HG03095 (cell line): ENCODE results near the gene HRAS.

ENCODE experiments used
- ATAC-seq: cut with Tn5 transposase; IDR thresholded peaks from one replicate; pipeline ENCODE4 v1.9.1; 2021; ENCODE audit warnings: moderate library complexity; ENCODE audit not compliant: unreplicated experiment

HRAS gene

DNA sequence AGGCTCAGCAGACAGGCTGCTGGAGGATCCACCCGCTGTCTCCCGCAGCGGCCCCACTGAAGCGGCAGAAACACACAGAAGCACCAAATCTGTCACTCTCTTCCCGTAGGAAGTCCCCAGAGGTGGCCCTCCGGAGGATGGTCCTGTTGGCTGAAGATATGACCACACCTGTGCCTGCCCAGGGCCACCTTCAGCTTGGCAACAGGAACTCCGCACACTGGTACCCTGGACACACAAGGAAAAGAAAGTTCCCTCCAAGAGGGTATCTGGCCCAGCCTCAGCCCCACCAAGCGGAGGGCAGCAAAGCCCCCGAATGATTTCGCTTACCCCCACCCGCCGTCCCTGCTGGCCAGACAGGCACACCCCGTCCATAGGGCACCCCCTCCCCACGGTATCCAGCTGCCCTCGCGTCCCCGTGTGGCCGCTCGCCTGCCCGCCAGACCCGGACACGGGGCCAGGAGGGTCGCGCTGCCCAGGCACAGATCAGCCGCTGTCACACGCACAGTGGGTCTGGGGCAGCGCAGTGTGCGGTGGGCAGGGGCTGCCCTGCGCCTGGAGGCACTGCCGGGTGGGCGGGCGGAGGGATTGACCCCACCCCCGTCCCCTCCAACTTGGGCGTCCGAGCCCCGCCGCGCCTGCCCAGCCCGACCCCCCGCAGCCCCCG is 32.4 kb upstream of the HRAS start:
- no peak for ATAC-seq

DNA sequence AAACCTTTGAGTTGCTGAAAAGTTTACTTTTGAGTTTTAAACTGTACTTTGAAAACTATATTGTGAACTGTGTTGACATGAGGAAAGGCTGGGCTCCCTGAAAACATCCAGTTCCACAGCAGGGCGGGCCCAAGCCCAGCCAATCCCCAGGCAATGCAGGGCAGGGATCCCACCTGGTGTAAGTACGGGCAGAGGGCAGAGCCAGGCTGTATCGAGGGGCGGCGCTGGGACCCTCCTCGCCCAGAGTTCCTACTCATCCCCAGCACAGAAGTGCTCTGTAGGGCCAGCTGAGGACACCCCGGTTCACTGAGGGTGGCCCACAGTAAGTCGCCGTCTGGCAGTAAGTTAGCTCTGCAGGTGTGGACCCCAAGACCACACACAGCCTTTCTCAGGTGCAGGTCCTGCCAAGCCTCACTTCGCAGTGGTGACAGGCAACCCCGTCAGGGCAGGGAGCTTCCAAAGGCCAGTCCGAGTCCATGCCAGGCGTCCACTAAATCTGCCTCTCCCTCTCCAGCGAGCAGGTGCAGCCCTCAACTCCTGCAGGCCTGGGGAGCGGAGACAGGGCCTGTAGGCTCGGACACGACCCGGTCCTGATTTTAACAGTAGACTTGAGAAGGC is 31.7 kb upstream of the HRAS start:
- ATAC-seq = no peak

DNA sequence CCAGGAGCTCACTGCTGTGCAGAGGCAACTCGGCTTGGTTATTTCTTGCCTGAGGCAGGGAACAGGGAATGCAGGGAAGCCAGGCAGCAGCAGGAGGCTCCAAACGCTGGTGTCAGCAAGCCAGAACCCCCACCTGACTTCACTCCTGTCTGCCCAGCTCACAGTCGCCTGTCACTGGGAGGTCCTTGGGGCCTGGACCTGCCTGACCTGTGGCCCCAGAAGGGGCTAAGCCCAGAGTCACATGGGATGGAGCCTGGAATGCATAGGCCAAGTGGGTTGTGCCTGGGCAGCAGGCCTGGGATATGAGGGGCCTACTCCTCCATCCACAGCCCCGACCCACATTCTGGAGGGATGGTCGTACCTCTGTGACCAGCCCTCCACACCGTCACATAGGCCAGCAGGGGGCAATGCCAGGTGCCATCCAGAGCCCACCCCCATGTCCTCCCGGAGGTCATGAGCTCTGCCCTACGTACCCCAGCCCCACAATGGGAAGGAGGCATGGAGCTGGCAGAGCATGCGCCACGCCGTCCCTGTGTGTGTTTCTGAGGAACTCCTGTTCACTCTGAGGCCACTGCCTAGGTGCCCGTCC is 30.6 kb upstream of the HRAS start:
- no peak for ATAC-seq

DNA sequence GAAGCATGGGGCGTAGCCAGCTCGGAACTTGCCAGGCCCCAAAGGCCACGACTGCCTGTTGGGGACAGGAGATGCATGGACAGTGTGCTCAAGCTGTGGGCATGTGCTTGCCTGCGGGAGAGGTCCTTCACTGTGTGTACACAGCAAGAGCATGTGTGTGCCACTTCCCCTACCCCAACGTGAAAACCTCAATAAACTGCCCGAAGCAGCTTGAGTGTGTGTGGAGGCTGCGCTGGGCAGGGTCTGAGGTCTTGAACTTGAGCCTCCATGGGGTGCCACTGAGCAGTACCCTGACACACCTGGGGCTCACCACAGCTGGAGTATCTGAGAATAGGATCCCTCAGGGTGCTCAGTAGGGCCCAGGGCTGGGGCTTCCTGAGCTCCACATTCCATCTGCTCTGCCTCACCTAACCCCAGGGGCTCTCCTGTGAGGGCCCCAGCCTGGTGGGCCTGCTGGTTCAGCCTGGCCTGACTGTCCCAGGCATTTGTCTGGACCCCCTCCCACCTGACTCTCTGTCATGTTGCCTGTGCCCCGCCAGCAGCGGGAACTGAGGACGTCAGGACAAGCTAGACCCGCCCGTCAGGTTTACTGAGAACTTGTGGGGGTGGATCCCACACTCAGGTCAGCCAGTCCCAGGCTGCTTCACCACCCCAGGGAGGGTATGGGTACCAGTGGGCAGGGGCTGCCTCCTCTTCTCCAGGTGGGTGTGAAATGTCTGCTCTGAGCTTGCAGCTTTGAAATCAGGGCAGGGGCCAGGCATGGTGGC is 28.6 kb upstream of the HRAS start:
- no peak for ATAC-seq

DNA sequence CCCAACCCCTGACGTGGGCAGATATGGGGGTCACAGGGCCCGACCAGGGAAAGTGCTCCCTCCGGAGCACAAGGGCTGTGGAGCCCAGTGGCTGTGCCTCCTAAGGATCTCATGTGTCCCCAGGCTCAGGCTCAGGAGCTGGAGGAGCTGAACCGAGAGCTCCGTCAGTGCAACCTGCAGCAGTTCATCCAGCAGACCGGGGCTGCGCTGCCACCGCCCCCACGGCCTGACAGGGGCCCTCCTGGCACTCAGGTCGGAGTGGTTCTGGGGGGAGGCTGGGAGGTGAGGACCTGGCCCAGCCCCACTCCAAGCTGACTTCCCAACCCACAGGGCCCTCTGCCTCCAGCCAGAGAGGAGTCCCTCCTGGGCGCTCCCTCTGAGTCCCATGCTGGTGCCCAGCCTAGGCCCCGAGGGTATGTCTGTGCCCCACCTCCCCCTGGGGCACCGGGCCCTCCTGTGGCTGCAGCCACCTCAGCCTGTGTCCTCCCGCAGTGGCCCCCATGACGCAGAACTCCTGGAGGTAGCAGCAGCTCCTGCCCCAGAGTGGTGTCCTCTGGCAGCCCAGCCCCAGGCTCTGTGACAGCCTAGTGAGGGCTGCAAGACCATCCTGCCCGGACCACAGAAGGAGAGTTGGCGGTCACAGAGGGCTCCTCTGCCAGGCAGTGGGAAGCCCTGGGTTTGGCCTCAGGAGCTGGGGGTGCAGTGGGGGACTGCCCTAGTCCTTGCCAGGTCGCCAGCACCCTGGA is 27.9 kb upstream of the HRAS start:
- ATAC-seq = no peak

DNA sequence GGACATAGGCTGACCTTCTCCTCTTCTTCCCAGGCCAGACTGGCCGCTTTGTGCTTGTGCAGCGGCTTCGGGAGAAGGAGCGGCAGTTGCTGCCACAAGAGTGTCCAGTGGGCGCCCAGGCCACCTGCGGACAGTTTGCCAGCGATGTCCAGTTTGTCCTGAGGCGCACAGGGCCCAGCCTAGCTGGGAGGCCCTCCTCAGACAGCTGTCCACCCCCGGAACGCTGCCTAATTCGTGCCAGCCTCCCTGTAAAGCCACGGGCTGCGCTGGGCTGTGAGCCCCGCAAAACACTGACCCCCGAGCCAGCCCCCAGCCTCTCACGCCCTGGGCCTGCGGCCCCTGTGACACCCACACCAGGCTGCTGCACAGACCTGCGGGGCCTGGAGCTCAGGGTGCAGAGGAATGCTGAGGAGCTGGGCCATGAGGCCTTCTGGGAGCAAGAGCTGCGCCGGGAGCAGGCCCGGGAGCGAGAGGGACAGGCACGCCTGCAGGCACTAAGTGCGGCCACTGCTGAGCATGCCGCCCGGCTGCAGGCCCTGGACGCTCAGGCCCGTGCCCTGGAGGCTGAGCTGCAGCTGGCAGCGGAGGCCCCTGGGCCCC is 26.8 kb upstream of the HRAS start:
- no peak for ATAC-seq

DNA sequence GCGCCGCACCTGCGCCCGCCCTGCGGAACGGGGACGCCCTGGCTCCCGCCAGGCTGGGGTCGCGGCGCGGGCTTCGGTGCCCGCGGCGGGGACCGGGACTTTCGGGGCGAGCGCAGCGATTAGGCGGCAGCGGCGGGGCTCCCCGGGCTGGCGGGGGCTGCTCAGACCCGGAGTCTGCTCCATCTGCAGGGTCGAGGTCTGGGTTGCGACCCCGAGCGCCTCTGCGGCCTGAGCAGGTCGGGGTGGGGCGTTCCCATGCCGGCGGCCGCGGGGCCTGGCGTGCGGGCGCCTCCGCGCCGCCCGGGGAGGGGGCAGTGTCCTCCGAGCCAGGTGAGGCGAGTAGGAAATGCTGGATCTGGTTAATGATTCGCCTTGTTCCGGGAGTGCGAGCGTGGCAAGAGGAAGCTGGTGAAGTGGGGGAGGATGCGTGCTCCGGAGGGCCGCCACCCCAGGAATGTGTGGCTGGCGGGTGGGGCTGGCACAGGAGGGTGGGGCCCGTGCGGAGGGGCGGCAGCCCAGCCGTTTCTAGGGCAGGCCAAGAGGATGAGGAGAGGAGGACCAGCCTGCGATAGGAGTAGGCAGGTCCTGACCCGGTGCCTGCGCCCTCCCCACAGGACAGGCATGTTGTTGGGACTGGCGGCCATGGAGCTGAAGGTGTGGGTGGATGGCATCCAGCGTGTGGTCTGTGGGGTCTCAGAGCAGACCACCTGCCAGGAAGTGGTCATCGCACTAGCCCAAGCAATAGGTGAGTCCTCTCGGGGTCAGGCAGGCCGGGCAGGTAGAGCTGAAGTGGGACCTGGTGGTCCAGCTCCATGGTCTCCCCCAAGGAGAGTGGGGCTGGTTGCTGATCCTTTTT is 26.0 kb upstream of the HRAS start:
- peak; percentile 18 for ATAC-seq

DNA sequence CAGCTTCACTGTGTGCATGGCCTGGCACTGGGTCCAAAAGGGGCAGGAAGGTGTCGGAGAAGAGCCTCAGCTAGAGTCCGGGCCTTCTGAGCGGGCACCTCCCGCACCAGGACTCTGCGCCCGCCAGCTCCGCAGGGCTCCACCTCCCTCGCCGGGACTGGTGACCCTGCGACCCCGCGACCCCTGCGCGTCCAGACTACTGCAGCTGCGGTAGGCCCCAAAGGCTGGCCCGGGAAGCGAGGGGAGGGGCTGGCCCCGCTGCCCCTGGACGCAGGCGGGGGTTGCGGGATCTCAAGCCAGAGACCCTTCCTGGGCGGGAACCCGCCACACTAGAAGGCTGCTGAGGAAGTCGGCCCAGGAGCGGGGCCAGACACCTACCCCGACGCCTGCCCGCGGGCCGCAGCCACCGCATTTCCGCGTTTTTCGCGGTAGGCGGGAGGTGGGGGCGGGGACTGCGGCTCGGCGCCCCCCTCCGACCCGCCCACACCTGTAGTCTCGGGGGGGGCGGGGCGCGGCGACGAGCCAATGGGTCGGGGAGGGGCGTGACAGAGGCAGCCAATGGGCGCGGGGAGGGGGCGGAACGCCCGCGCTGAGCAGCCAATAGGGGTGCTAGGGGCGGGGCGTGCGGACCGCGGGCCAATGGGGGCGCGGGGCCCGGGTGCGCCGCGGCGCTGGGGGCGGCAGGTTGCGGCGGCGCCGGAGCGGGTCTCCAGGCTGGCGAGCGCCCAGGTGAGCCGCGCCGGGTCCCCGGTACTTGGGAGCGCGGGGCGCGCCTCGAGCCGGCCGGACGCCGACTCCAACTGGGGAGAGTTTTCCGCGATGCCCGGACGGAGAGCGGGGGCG is 25.1 kb upstream of the HRAS start, which contains the start of the genes LMNTD2 and RASSF7:
LMNTD2 (minus strand) TSS at position 434 of the 843 bp plus-strand sequence; CDS start at position 412, 22 bp downstream.
RASSF7 (plus strand) TSS at position 666 of the 843 bp plus-strand sequence. CDS start 799 bp downstream, outside the sequence.
- ATAC-seq = peak; percentile 72

DNA sequence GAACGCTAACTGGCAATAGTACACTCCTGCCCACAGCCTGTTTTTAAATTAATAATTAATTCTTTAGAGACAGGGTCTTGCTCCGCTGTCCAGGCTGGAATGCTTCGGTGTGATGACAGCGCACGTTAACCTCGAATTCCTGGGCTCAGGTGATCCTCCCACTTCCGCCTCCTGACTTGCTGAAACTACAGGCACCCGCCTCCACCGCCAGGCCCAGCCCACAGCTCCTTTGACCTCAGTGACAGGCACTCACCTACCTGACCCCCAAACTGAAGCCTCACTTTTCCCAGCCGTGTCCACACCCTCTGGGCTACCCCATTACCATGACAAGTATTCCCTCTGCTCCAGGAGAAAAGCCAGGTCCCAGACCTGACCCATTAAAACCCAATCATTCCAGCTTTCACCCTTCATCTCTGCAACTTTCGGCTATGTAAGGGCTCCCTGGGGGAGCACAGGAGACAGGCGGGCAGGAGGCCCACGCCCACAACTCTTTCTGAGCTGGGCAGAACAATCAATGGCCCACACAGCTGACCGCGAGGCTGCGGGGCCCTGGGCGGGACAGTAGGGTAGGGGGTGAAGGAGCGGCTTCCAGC is 24.4 kb upstream of the HRAS start:
- no peak for ATAC-seq

DNA sequence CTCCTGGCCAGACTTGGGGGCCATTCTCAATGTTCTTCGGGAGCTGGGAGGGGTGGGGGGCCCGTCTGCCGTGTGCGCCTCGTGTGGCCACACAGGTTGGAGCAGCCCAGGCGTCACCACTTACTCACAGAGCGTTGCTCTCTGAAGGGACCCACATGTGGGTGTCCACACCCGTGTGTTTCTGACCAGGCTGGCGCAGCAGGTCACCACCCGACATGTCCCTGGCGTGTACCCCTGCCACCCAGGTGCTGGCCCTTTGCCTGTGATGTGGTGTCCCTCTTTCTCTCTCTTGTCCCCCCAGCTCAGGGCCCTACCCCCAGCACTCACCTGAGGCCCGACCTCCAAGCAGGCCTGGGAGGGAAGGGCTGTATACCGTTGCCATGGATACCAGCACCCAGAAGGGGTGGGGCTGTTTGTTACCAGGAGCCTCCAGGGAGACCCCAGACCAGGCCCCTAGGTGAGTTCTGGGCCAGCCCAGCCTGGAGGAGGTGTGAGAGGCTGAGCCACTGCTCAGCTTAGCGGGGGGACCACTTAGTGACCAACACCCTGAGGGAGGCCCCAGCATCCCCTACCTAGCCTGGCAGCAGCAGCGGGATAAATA is 23.7 kb upstream of the HRAS start:
- ATAC-seq = no peak

DNA sequence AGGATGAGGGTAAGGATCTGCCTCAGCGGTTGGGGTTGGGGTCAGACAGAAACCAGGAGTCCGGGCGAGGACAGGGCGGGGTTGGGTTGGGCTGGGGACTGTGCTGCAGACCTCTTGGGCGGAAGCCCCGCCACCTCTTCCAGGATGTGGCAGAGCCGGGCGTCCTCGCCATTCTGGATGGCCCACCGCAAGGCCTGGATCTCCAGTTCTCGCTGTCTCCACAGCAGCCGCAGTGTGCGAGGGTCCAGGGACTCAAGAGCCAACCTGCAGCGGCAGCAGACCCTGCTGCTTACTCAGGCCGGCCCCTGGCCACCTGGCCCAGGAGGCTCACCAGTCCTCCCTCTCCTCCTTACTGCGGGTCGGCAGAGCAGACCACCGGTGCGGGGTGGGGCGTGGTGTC is 23.1 kb upstream of the HRAS start:
- ATAC-seq = no peak

DNA sequence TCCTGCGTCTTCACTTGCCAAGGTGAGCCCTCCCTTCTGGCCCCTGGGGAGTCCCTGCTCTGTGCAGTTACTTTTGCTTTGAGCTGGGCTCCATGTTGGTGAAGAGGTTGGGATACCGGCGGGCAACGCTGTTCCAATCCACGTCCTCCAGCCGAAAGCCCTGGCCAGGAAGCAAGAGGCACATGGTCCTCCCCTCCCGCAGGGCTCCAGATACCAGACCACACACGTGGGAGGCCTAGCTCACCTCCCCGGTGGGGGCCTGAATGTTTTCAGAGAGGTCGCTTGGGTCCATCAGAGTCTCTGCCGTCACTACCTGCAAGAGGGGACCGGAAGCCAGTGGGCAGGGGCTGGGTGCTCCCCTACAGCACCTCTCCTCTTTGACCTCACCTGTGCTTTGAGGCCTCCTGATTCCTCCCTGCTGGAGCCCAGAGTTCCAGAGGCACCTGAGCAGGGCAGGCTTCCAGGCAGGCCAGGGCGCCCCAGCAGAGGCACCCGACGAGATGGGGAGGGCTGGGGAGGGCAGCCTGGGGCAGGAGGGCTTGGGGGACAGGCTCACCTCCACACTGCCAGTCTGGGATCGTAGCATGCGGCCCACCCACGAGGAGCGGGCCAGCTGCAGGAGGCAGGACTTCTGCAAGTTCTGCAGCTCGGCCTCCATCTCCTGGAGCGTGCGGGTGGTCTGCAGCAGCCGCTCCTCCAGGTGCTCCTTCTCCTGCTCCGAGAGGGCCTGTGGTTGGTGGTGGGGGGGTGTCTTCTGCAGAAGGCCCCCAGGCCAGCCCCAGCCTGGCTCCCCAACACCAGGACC is 22.2 kb upstream of the HRAS start:
- no peak for ATAC-seq

DNA sequence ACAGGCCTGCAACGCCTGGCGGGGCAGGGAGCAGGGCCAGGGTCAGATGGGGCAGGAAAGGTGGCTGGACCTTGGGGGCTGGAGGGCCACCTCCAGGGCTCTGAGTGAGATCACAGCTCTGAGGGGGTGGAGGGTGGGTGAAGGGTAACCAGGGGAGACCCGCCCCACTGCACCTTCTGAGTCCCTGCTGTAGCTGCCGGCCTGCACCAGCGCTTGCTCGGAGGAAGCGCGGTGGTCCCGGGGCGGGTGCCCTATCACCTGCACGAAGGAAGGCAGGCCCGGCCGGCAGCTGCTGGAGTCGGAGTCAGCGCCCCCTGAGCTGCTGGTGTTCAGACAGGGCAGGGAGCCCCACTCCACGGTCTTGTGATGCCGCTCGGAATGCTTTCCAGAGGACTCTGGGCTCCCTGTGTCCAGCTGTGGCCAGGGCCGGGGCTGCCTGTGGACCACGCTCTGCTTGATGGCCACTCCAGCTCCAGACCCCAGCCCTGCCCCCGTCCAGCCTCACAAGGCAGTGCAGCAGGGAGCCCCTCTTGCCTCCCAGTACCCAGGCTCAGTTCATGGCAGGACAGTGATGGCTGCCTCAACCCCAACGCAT is 21.4 kb upstream of the HRAS start:
- ATAC-seq = no peak

DNA sequence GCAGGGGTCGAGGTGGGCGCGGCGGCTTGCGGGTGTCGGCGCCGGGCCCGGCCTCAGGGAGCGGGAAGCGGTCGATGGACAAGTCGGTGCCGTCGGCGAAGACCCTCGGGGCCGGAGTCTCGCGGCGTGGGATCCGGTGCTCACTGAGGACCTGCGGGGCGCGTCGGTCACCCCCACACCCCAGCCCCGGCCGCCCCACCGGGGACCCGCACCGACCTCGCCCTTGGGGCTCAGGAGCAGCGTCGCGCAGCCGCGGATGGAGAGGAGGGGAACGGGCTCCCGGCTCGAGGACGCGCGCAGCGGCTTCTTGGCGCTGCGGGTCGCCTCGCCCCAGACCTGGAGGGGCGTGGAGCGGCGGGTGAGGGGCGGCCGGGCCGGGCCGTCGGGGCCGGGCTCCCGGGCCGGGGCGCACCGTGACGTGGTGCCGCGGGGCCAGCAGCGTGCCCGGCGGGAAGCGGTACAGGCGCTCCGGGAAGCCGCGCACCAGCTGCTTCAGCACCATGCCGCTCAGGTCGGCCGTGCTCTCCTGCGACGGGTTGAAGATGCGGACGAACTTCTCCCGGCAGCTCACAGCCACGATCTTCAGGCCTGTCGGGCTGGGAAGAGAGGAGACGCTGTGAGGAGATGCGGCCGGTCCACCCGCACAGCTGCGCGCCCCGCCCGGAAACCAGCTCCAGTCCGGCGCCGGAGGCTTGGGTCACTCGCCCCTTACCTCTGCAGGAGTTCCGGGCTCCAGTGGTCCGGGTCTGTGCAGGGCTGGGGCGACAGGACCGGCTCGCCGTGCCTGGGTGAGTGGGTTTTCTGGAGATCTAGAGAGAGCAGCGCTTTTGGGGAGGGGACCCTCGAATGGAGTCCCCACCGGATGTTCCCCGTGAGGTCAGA is 20.6 kb upstream of the HRAS start:
- ATAC-seq = no peak

DNA sequence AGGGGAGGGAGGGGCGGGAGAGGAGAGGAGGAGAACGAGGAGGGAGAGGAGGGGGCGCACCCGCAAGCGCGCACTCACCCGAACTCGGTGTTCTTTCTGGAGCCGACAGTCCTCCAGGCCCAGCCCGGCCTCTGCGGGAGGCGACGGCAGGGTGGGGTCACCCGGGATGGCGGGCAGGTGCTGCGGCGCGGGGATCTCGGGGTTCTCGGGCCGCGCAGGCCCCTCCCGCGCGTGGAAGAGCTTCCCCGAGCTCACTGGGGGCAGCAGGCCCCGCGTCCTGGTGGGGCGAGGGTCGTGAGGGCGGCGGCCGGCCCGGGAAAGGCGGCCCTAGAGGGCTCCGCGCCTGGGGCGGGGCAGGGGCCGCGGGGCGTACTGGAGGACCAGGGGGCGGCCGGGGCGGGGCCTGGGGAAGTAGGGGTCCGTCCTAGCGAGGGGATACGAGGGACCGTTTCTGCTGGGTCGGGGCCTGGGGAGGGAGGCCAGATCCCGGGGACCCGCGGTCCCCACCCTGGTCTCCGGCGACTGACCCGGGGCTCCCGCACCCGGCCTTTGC is 19.9 kb upstream of the HRAS start:
- ATAC-seq = no peak
